CD4-positive, CD25-positive, alpha-beta regulatory T cell (primary cell): Measurements from ENCODE around the gene STK24. TPM values are rescaled to one million over a fixed set of nuclear protein-coding genes. Genes with fewer than 3 reads are reported as not detected.

Experiments used
- ATAC-seq, 2 donors: fragments of 150-1000 bp; cut with Tn5 transposase; one replicate each; pipeline ENCODE4 v1.10.0; 2021; ENCODE audit warnings: low read depth in 2 of 2, moderate number of reproducible peaks in 2 of 2, moderate library complexity in 1 of 2
- DNase-seq, 3 donors: peaks; one replicate each; pipeline versions ENCODE4 v3.0.0 to v3.0.0-alpha.2; 2012 to 2022; ENCODE audit warnings: mixed read lengths in 1 of 3
- H3K27ac ChIP-seq: one replicate; pipeline ENCODE4 v1.7.0; 2013; ENCODE audit warnings: mild to moderate bottlenecking, low read length; ENCODE audit not compliant: insufficient read depth, poor library complexity, severe bottlenecking
- H3K27me3 ChIP-seq: one replicate; pipeline ENCODE4 v1.7.0; 2013; ENCODE audit warnings: low read length; ENCODE audit not compliant: control insufficient read depth, insufficient read depth
- H3K36me3 ChIP-seq: one replicate; pipeline ENCODE4 v1.7.0; 2013; ENCODE audit warnings: mild to moderate bottlenecking, low read length, moderate library complexity; ENCODE audit not compliant: control insufficient read depth, insufficient read depth
- H3K4me1 ChIP-seq: 2 replicates; pipeline ENCODE4 v1.7.0; 2013; ENCODE audit warnings: mild to moderate bottlenecking, low read length; ENCODE audit not compliant: insufficient read depth, control insufficient read depth, poor library complexity, severe bottlenecking
- H3K4me3 ChIP-seq: one replicate; pipeline ENCODE4 v1.7.0; 2013; ENCODE audit warnings: low read depth, mild to moderate bottlenecking, low read length, moderate library complexity
- H3K9me3 ChIP-seq, 2 experiments: 1 replicate in 1 of 2; 2 replicates in 1 of 2; pipeline ENCODE4 v1.7.0; 2013; ENCODE audit warnings: low read length in 2 of 2, mild to moderate bottlenecking in 1 of 2, moderate library complexity in 1 of 2; ENCODE audit not compliant: control insufficient read depth in 2 of 2
- H3K27ac Mint-ChIP-seq, 3 donors: one replicate each; pipeline ENCODE4 v1.8.0; 2020 to 2022; ENCODE audit warnings: mild to moderate bottlenecking in 3 of 3, mixed read lengths in 3 of 3, moderate library complexity in 2 of 3
- H3K27me3 Mint-ChIP-seq: one replicate; pipeline ENCODE4 v1.8.0; 2022; ENCODE audit warnings: mild to moderate bottlenecking, mixed read lengths
- H3K36me3 Mint-ChIP-seq: one replicate; pipeline ENCODE4 v1.8.0; 2020; ENCODE audit warnings: mixed read lengths
- H3K4me1 Mint-ChIP-seq, 4 donors: one replicate each; pipeline ENCODE4 v1.8.0; 2020 to 2022; ENCODE audit warnings: mixed read lengths in 4 of 4, mild to moderate bottlenecking in 1 of 4
- H3K4me3 Mint-ChIP-seq, 4 donors: one replicate each; pipeline ENCODE4 v1.8.0; 2020 to 2022; ENCODE audit warnings: mild to moderate bottlenecking in 4 of 4, mixed read lengths in 4 of 4, moderate library complexity in 3 of 4
- H3K9me3 Mint-ChIP-seq, 7 donors: one replicate each; pipeline ENCODE4 v1.8.0; 2020 to 2022; ENCODE audit warnings: mixed read lengths in 7 of 7, mild to moderate bottlenecking in 3 of 7, moderate library complexity in 2 of 7
- polyA plus RNA-seq, 4 donors: library from polyadenylated mRNA; unstranded; fragments of 300-500 nt; fragmentation: Illumina TruSeq; gene quantifications; one replicate each; pipeline ENCODE4 v1.2.3, GENCODE V29; 2021
- total RNA-seq: library from RNA; stranded (reverse); gene quantifications from one replicate; pipeline ENCODE4 v1.2.3, GENCODE V29; 2022

Gene STK24
- total and polyA plus RNA-seq, 5 donors from 2014 or later = 26.7 to 141 (median 54.1) TPM

- Mint-ChIP-seq H3K9me3 (no peaks in the 10 kb centered on the region), H3K27ac (peak overlapping the region; percentile 95 to 98 (median 95)), H3K4me3 (peak overlapping the region; percentile 90 to 98 (median 90)), H3K36me3 (peaks cover 16% of the 10 kb centered on the region), H3K27me3 (no peaks in the 10 kb centered on the region), H3K4me1 (peaks cover 36 to 92% (median 78%) of the 10 kb centered on the region in 4 donors)
- Histone ChIP-seq H3K36me3 (no peaks in the 10 kb centered on the region), H3K4me1 (peaks cover 90% of the 10 kb centered on the region), H3K4me3 (peak overlapping the region; percentile 88), H3K27me3 (no peaks in the 10 kb centered on the region), H3K27ac (peak overlapping the region; percentile 82), H3K9me3 (no peaks in the 10 kb centered on the region)
- ATAC-seq (peak; percentile 66 to 73), DNase-seq (peak in 2 of 3 donors; percentile 62 to 85)
These were observed 13.8 kb downstream of the STK24 start for GRCh38 chr13:98563071-98563470.

- H3K27ac ChIP-seq = no peak overlapping the region
- H3K9me3 ChIP-seq = no peaks in the 10 kb centered on the region
- no peak for DNase-seq
- H3K4me3 ChIP-seq = no peak overlapping the region
- no peaks in the 10 kb centered on the region for H3K27me3 ChIP-seq
- Mint-ChIP-seq H3K27ac (peak overlapping the region in 1 of 3 donors; percentile 68), H3K36me3 (peaks cover 20% of the 10 kb centered on the region), H3K4me1 (peaks cover 53 to 86% (median 73%) of the 10 kb centered on the region in 4 donors), H3K4me3 (peak overlapping the region; percentile 55 to 76 (median 59)), H3K9me3 (no peaks in the 10 kb centered on the region), H3K27me3 (no peaks in the 10 kb centered on the region)
- no peaks in the 10 kb centered on the region for H3K36me3 ChIP-seq
- peaks cover 78% of the 10 kb centered on the region for H3K4me1 ChIP-seq
- ATAC-seq = no peak
These were observed 17.7 kb downstream of the STK24 start for GRCh38 chr13:98559169-98559568.

GRCh38 chr13:98557937-98558792 is 18.7 kb downstream of the STK24 start:
- H3K27ac Mint-ChIP-seq = peak overlapping the region; percentile 20 to 85 (median 78)
- peak overlapping the region; percentile 13 to 82 (median 55) for H3K4me3 Mint-ChIP-seq
- H3K36me3 Mint-ChIP-seq = peaks cover 19% of the 10 kb centered on the region
- H3K9me3 ChIP-seq = no peaks in the 10 kb centered on the region
- no peak for ATAC-seq
- H3K27ac ChIP-seq = no peak overlapping the region
- H3K4me1 ChIP-seq = peaks cover 76% of the 10 kb centered on the region
- no peaks in the 10 kb centered on the region for H3K36me3 ChIP-seq
- H3K4me3 ChIP-seq = peak overlapping the region; percentile 43
- H3K4me1 Mint-ChIP-seq = peaks cover 47 to 86% (median 72%) of the 10 kb centered on the region in 4 donors
- no peak for DNase-seq
- H3K27me3 ChIP-seq = no peaks in the 10 kb centered on the region
- H3K27me3 Mint-ChIP-seq = no peaks in the 10 kb centered on the region
- no peaks in the 10 kb centered on the region for H3K9me3 Mint-ChIP-seq

GRCh38 chr13:98556968-98557631 is 19.8 kb downstream of the STK24 start:
- no peaks in the 10 kb centered on the region for H3K9me3 ChIP-seq
- peak overlapping the region in 3 of 4 donors; percentile 13 to 82 (median 55) for H3K4me3 Mint-ChIP-seq
- peak overlapping the region; percentile 43 for H3K4me3 ChIP-seq
- H3K9me3 Mint-ChIP-seq = no peaks in the 10 kb centered on the region
- peaks cover under 1% of the 10 kb centered on the region for H3K36me3 ChIP-seq
- peaks cover 42 to 87% (median 69%) of the 10 kb centered on the region in 4 donors for H3K4me1 Mint-ChIP-seq
- H3K4me1 ChIP-seq = peaks cover 71% of the 10 kb centered on the region
- H3K36me3 Mint-ChIP-seq = peaks cover 19% of the 10 kb centered on the region
- no peaks in the 10 kb centered on the region for H3K27me3 Mint-ChIP-seq
- peak overlapping the region; percentile 78 to 85 (median 82) for H3K27ac Mint-ChIP-seq
- DNase-seq (no peak), ATAC-seq (peak; percentile 30 to 37)
- no peaks in the 10 kb centered on the region for H3K27me3 ChIP-seq
- peak overlapping the region; percentile 19 for H3K27ac ChIP-seq

GRCh38 chr13:98556142-98556816 is 20.6 kb downstream of the STK24 start:
- H3K27me3 ChIP-seq = no peaks in the 10 kb centered on the region
- H3K9me3 ChIP-seq = no peaks in the 10 kb centered on the region
- peak overlapping the region; percentile 19 for H3K27ac ChIP-seq
- peak overlapping the region; percentile 78 to 85 (median 82) for H3K27ac Mint-ChIP-seq
- DNase-seq (no peak), ATAC-seq (no peak)
- no peaks in the 10 kb centered on the region for H3K9me3 Mint-ChIP-seq
- peaks cover 8% of the 10 kb centered on the region for H3K36me3 ChIP-seq
- peaks cover 72% of the 10 kb centered on the region for H3K4me1 ChIP-seq
- peaks cover 44 to 87% (median 71%) of the 10 kb centered on the region in 4 donors for H3K4me1 Mint-ChIP-seq
- H3K4me3 Mint-ChIP-seq = peak overlapping the region; percentile 4 to 64 (median 45)
- H3K27me3 Mint-ChIP-seq = no peaks in the 10 kb centered on the region
- H3K4me3 ChIP-seq = peak overlapping the region; percentile 43
- peaks cover 24% of the 10 kb centered on the region for H3K36me3 Mint-ChIP-seq

GRCh38 chr13:98549728-98550317 is 27.1 kb downstream of the STK24 start:
- Mint-ChIP-seq H3K4me3 (peak overlapping the region in 3 of 4 donors; percentile 26 to 67 (median 41)), H3K4me1 (peaks cover 38 to 87% (median 72%) of the 10 kb centered on the region in 4 donors), H3K9me3 (peaks cover 0 to 2% (median 0%) of the 10 kb centered on the region in 7 donors), H3K27me3 (no peaks in the 10 kb centered on the region), H3K36me3 (peaks cover 37% of the 10 kb centered on the region), H3K27ac (peak overlapping the region; percentile 75 to 85 (median 85))
- no peaks in the 10 kb centered on the region for H3K27me3 ChIP-seq
- H3K4me1 ChIP-seq = peaks cover 54% of the 10 kb centered on the region
- H3K4me3 ChIP-seq = peak overlapping the region; percentile 8
- H3K36me3 ChIP-seq = peaks cover 34% of the 10 kb centered on the region
- ATAC-seq (no peak), DNase-seq (no peak)
- H3K9me3 ChIP-seq = no peaks in the 10 kb centered on the region
- H3K27ac ChIP-seq = no peak overlapping the region
